Stomach smooth muscle (tissue), 2 donors: Measurements from ENCODE around the gene PLPPR5.

Experiments
- H3K27ac ChIP-seq: one replicate; pipeline ENCODE4 v1.7.0; 2013; ENCODE audit warnings: mild to moderate bottlenecking, low read length, inconsistent platforms
- H3K27me3 ChIP-seq, 2 donors: one replicate each; pipeline ENCODE4 v1.7.0; 2013; ENCODE audit warnings: low read length in 2 of 2; ENCODE audit not compliant: insufficient read depth in 2 of 2, control insufficient read depth in 1 of 2
- H3K36me3 ChIP-seq, 2 donors: one replicate each; pipeline ENCODE4 v1.7.0; 2013; ENCODE audit warnings: low read length in 2 of 2; ENCODE audit not compliant: control insufficient read depth in 2 of 2, insufficient read depth in 2 of 2
- H3K4me1 ChIP-seq: one replicate; pipeline ENCODE4 v1.7.0; 2013; ENCODE audit warnings: low read length; ENCODE audit not compliant: control insufficient read depth, insufficient read depth
- H3K4me3 ChIP-seq, 2 donors: one replicate each; pipeline ENCODE4 v1.7.0; 2013; ENCODE audit warnings: low read length in 2 of 2
- H3K9ac ChIP-seq, 2 donors: one replicate each; pipeline ENCODE4 v1.7.0; 2013; ENCODE audit warnings: low read length in 2 of 2, mild to moderate bottlenecking in 1 of 2
- H3K9me3 ChIP-seq, 2 donors: one replicate each; pipeline ENCODE4 v1.7.0; 2013; ENCODE audit warnings: low read length in 2 of 2; ENCODE audit not compliant: control insufficient read depth in 2 of 2
- donor health status: healthy.
- donor health status: Pancreatic carcinoma.

PLPPR5 gene

DNA sequence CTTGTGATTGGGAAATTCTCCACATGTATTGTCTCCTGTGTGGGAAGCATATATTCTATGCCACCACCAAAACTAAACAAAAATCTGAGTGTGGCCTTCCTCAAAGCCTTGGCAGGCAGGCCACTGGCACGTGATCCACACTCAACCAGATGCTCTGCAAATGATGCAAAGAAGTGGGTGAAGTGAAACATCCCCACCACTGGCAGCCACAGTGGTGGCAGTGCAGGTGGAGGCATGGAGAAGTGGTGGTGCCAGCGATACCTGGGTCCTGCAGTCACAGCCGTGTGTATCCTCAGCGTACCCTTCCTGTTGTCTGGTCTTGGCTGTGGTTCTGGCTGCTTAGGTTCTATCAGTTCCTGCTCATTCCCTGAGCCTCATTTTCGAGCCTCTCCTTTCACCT is 65.2 kb downstream of the PLPPR5 start:
- Histone ChIP-seq H3K27ac (no peak overlapping the region), H3K4me1 (no peaks in the 10 kb centered on the region), H3K9ac (no peak overlapping the region), H3K9me3 (no peaks in the 10 kb centered on the region), H3K27me3 (no peaks in the 10 kb centered on the region), H3K36me3 (no peaks in the 10 kb centered on the region), H3K4me3 (no peak overlapping the region)

DNA sequence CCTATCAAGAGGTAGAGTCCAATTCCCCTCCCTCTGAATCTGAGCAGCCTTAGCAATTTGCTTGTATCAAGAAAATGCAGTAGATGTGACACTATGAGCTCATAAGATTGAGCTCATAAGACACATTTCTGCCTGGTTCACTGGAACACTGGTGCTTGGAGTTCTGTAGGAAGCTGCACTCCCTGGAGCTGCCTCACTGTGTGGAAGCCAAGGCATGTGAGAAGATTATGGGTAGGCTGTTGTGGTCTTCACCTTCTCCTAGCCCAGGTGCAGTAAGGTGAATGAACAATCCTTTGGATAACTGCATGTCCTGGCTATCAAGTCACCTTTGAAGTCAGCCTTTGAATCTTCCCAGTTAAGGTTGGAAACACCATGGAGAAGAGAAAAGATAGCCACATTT is 67.3 kb downstream of the PLPPR5 start:
- Histone ChIP-seq H3K27me3 (no peaks in the 10 kb centered on the region), H3K9ac (no peak overlapping the region), H3K4me3 (no peak overlapping the region), H3K4me1 (no peaks in the 10 kb centered on the region), H3K27ac (no peak overlapping the region), H3K36me3 (no peaks in the 10 kb centered on the region), H3K9me3 (no peaks in the 10 kb centered on the region)

DNA sequence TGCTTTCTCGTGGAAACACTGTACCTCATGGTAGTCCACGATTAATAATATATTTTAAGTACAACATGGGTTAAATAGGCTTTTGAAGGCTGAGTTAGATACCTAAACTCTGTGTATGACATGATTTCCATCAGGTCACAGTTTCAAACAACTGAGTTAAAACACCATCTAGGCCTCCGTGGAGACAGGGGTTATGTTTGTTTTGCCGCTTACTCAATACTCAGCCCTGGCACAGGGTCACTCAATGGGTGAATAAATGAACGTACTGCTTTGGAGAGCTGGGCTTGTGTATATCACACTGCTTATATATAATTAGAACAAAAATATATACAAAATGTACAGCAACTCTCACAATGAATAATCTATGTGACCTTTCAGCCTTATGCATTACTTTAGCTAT is 72.5 kb downstream of the PLPPR5 start:
- Histone ChIP-seq H3K4me3 (no peak overlapping the region), H3K27ac (no peak overlapping the region), H3K36me3 (no peaks in the 10 kb centered on the region), H3K9ac (no peak overlapping the region), H3K9me3 (no peaks in the 10 kb centered on the region), H3K4me1 (no peaks in the 10 kb centered on the region), H3K27me3 (no peaks in the 10 kb centered on the region)

DNA sequence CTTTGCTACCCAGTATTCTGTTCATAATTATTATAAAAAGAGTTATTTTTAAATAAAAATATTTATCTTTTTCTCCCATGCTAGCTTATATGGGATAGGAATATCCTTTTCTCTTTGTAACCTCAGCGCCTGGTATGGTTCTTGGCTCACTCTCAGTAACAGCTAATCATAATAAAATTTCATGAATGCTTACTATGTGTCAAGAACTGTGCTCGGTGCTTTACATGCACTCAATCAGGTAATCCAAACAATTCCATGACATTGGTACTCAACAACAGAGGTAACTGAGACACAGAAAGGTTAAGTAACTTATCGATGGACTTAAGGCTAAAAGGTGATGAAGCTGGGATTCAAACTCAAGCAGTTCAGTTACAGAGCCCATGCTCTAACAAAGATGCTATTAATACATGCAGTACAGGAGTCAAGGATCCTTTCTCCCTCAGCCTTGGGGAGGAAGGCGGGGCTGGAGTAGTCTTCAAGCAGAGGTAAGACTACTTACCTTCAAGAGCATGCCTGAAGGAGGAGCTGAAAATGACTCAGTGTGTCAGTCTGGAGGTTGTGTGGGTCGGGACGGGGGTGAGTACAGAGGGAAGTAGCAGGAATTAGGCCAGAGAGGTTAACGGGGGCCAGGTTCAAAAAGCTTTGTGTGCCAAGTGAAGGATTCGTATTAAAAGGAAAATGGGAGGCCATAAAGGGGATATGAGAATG is 73.4 kb downstream of the PLPPR5 start:
- H3K4me3 ChIP-seq = no peak overlapping the region
- H3K27ac ChIP-seq = no peak overlapping the region
- H3K4me1 ChIP-seq = no peaks in the 10 kb centered on the region
- no peak overlapping the region for H3K9ac ChIP-seq
- no peaks in the 10 kb centered on the region for H3K27me3 ChIP-seq
- no peaks in the 10 kb centered on the region for H3K36me3 ChIP-seq
- no peaks in the 10 kb centered on the region for H3K9me3 ChIP-seq

DNA sequence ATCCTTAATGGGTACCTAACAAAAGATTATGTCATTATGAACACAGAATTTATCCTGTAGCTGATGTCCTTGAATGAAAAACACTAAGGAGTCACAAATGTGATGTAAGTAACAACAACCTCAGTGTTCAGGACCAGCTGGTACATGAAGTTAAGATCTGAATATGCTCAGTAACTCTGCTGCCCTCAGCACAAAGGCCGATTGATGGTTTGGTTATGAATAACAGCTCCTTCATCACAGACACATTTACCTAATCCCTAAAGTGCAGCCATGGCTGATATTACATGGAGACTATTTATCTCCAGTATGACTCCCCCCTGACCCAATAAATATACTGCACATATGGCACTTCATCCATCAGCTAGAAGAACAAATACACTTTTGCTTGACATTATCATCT is 75.2 kb downstream of the PLPPR5 start:
- Histone ChIP-seq H3K9me3 (no peaks in the 10 kb centered on the region), H3K4me3 (no peak overlapping the region), H3K27ac (no peak overlapping the region), H3K27me3 (no peaks in the 10 kb centered on the region), H3K36me3 (no peaks in the 10 kb centered on the region), H3K4me1 (no peaks in the 10 kb centered on the region), H3K9ac (no peak overlapping the region)

DNA sequence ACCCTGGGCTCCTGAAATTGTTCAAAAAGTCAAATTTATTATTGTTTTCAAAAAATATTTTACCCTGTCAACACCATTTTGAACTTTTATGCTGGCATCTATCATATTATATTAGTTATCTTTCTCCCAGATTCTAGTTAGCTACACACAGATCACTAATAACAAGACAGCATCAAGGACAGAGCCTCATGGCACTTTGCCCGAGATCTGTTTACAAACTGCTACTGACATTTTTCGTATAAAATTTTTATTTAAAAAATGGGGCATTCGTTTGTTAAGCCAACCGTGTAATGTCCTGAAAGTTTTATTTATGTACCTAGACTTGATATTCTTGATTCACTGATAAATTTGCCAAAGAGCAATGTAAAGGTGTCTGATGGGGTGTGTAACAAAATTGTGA is 78.1 kb downstream of the PLPPR5 start:
- Histone ChIP-seq H3K4me3 (no peak overlapping the region), H3K27me3 (no peaks in the 10 kb centered on the region), H3K36me3 (no peaks in the 10 kb centered on the region), H3K9ac (no peak overlapping the region), H3K4me1 (no peaks in the 10 kb centered on the region), H3K9me3 (no peaks in the 10 kb centered on the region), H3K27ac (no peak overlapping the region)

DNA sequence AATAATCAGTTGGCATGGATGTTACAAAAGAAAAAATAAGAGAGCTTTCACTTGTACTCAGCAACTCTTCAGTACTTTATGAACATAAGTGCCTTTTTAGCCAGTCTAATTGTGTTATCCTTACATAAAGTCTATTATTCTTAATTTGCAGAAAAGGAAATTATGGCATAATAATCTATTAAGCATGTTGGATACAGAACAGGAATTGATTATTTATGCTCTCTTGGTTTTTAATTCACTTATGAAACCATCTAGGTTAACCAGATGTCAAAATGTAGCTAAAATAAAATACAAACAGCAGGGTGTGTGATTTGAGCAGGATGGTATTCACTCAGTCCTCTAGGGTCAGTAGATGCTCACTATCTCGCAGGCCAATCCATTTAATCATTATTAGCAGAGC is 79.7 kb downstream of the PLPPR5 start:
- Histone ChIP-seq H3K4me3 (no peak overlapping the region), H3K36me3 (no peaks in the 10 kb centered on the region), H3K27ac (no peak overlapping the region)

DNA sequence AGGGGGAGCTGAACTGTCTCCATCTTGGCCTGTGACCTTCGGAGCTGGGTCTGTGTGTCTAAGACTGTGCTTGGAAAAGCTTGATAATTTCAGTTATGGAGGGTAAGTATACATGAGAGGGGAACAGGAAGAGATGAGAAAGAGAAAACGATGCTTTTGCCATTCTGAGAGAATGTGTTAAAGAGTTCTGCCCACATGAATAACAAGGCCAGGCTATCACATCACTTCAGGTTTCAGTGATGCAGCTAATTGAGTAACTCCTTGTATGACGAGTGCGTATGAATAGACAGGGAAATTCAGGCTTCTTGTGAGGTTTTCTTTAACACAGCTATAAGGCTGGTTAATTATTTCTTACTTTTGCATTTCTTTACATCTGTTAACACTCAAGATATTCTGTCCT is 81.0 kb downstream of the PLPPR5 start:
- no peak overlapping the region for H3K27ac ChIP-seq
- no peak overlapping the region for H3K9ac ChIP-seq
- no peaks in the 10 kb centered on the region for H3K4me1 ChIP-seq

More for the DNA sequence above, 79.7 kb downstream of the PLPPR5 start:
- H3K27me3 ChIP-seq = no peaks in the 10 kb centered on the region
- H3K4me1 ChIP-seq = no peaks in the 10 kb centered on the region
- H3K9me3 ChIP-seq = no peaks in the 10 kb centered on the region
- no peak overlapping the region for H3K9ac ChIP-seq

DNA sequence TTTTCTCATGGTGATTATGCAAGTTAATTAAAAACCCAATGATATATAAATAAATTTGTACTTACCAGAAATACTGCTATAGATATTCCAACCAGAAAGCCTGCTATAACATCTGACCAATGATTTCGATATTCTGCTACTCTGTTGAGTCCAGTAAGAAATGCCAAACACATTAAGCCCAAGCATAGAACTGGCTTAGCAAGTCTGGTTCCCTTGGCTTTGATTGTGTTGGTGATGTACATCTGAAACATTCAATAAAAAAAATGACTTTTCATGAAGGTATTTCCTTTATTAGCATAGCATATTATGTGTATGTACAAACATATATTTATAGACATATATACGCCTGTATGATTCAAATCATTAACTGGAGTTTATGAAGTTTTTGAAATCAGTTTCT is 82.8 kb downstream of the PLPPR5 start:
- Histone ChIP-seq H3K27me3 (no peaks in the 10 kb centered on the region), H3K9ac (no peak overlapping the region), H3K9me3 (no peaks in the 10 kb centered on the region), H3K27ac (no peak overlapping the region), H3K4me3 (no peak overlapping the region), H3K36me3 (no peaks in the 10 kb centered on the region), H3K4me1 (no peaks in the 10 kb centered on the region)

More for the DNA sequence above, 81.0 kb downstream of the PLPPR5 start:
- Histone ChIP-seq H3K27me3 (no peaks in the 10 kb centered on the region), H3K4me3 (no peak overlapping the region), H3K9me3 (no peaks in the 10 kb centered on the region), H3K36me3 (no peaks in the 10 kb centered on the region)

DNA sequence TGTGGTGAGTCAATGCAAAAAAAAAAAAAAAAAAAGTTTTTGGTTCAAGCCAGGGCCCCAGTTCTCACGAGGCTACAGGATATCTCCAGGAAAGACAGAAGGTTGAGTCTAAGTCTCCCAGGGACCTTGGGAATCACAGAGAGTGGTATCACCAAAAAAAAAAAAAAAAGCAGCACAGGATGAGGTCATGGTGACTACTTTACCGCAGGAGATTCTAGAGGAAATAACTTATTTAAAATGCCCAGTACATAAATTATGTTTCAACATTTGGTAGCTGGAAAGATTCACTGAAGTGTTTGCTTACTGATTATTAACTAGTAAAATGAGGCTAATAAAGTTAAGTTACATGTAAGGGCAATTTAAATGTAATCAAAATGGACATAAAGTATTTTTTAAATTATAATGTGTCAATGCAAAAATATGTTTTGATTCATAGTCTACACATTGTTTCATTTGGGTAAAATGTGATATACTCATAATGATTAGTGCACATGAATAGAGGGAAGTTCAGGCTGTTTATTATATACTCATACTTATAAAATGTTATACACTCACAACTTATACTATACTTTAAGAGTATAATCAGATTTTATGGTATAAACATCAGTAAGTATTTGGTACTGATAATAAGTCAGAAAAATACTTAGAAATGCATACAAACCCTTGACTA is 84.1 kb downstream of the PLPPR5 start:
- no peak overlapping the region for H3K9ac ChIP-seq
- H3K9me3 ChIP-seq = no peaks in the 10 kb centered on the region
- H3K36me3 ChIP-seq = no peaks in the 10 kb centered on the region
- H3K4me3 ChIP-seq = no peak overlapping the region
- no peaks in the 10 kb centered on the region for H3K27me3 ChIP-seq
- H3K4me1 ChIP-seq = no peaks in the 10 kb centered on the region
- H3K27ac ChIP-seq = no peak overlapping the region

DNA sequence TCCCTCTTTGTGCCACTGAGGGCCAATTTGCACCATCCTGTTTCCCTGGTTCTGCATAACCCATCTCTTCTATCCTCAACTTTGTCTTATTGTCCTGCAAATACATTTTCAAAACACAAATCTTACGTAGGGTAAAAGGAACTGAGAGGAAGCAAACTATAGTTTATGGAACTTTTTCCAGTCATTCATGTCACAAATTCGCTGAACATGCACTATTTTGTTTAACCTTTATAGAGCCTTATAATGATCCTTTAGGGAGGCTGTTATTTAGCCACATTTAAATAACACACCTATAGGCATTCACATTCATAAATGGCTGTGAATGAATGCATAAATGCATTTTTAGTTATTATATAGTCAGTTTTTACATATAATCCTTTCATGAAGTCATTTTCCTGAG is 85.0 kb downstream of the PLPPR5 start:
- Histone ChIP-seq H3K9me3 (no peaks in the 10 kb centered on the region), H3K27me3 (no peaks in the 10 kb centered on the region), H3K9ac (no peak overlapping the region), H3K27ac (no peak overlapping the region), H3K4me1 (no peaks in the 10 kb centered on the region), H3K36me3 (no peaks in the 10 kb centered on the region), H3K4me3 (no peak overlapping the region)
